ENCODE data around the gene ALKBH5. TPM values are rescaled to one million over a fixed set of nuclear protein-coding genes. Genes with fewer than 3 reads are reported as not detected.

The ALKBH5 gene
- total and polyA plus RNA-seq, 7 experiments from 2014 or later = 97.4 to 154 (median 116) TPM

GRCh38 chr17:18246880-18247612 is 63.4 kb downstream of the ALKBH5 start:
- Mint-ChIP-seq H3K27ac (no peak overlapping the region), H3K4me1 (peaks cover 0 to 8% (median 4%) of the 10 kb centered on the region in 7 donors), H3K9me3 (peaks cover 0 to 3% (median 0%) of the 10 kb centered on the region in 11 donors), H3K4me3 (no peak overlapping the region), H3K27me3 (no peaks in the 10 kb centered on the region), H3K36me3 (peaks cover 5 to 21% (median 9%) of the 10 kb centered on the region in 5 donors)
- Histone ChIP-seq H3K4me3 (ENCODE audit: low read length) (no peak overlapping the region), H3K27me3 (ENCODE audit: control insufficient read depth in 2 of 2, insufficient read depth in 2 of 2, low read length in 2 of 2) (no peaks in the 10 kb centered on the region), H3K9me3 (ENCODE audit: control insufficient read depth in 2 of 3, low read length in 3 of 3) (no peaks in the 10 kb centered on the region), H3K36me3 (ENCODE audit: control insufficient read depth in 2 of 3, insufficient read depth in 3 of 3, low read length in 3 of 3) (peaks cover 0 to 86% (median 17%) of the 10 kb centered on the region in 3 experiments), H3K4me1 (ENCODE audit: control insufficient read depth in 2 of 2, insufficient read depth in 2 of 2, low read length in 2 of 2) (no peaks in the 10 kb centered on the region), H3K27ac (ENCODE audit: low read depth, low read length) (no peak overlapping the region)
- intact Hi-C loops (cut with micrococcal nuclease) = no loop called here
- ATAC-seq = peak; percentile 52
- CTCF ChIA-PET = interaction anchor here (0.5 kb wide), 1 partner anchor 22 kb away, joined by 5 read pairs; no protein-coding TSS in a partner anchor
- POLR2A ChIA-PET = no interaction called here
- DNase-seq = peak in 1 of 9 donors; percentile 49

- no peaks in the 10 kb centered on the region for H3K27me3 ChIP-seq (ENCODE audit: control insufficient read depth in 2 of 2, insufficient read depth in 2 of 2, low read length in 2 of 2)
- H3K4me1 ChIP-seq (ENCODE audit: control insufficient read depth in 2 of 2, insufficient read depth in 2 of 2, low read length in 2 of 2) = no peaks in the 10 kb centered on the region
- Mint-ChIP-seq H3K4me1 (peaks cover 0 to 8% (median 4%) of the 10 kb centered on the region in 7 donors), H3K4me3 (no peak overlapping the region), H3K9me3 (peaks cover 0 to 3% (median 0%) of the 10 kb centered on the region in 11 donors), H3K27ac (no peak overlapping the region), H3K36me3 (peaks cover 5 to 21% (median 9%) of the 10 kb centered on the region in 5 donors), H3K27me3 (no peaks in the 10 kb centered on the region)
- no peak for ATAC-seq
- H3K9me3 ChIP-seq (ENCODE audit: control insufficient read depth in 2 of 3, low read length in 3 of 3) = no peaks in the 10 kb centered on the region
- no peak overlapping the region for H3K4me3 ChIP-seq (ENCODE audit: low read length)
- intact Hi-C loops (cut with micrococcal nuclease) = loop anchor here in 1 of 2 donors (1.0 to 2.0 kb wide), 2 partner anchors 11 to 67 kb away; partner anchors contain the start of genes FLII, SMCR8 and TOP3A
- DNase-seq = no peak
- CTCF ChIA-PET = no interaction called here
- no peak overlapping the region for H3K27ac ChIP-seq (ENCODE audit: low read depth, low read length)
- POLR2A ChIA-PET = no interaction called here
- H3K36me3 ChIP-seq (ENCODE audit: control insufficient read depth in 2 of 3, insufficient read depth in 3 of 3, low read length in 3 of 3) = peaks cover 0 to 86% (median 17%) of the 10 kb centered on the region in 3 experiments
Observed at GRCh38 chr17:18247613-18248001, 64.0 kb downstream of the ALKBH5 start.

GRCh38 chr17:18248300-18248731 is 64.7 kb downstream of the ALKBH5 start:
- H3K4me3 Mint-ChIP-seq = no peak overlapping the region
- POLR2A ChIA-PET = no interaction called here
- H3K4me1 ChIP-seq (ENCODE audit: control insufficient read depth in 2 of 2, insufficient read depth in 2 of 2, low read length in 2 of 2) = no peaks in the 10 kb centered on the region
- H3K27me3 Mint-ChIP-seq = no peaks in the 10 kb centered on the region
- no peaks in the 10 kb centered on the region for H3K27me3 ChIP-seq (ENCODE audit: control insufficient read depth in 2 of 2, insufficient read depth in 2 of 2, low read length in 2 of 2)
- no peak overlapping the region for H3K27ac ChIP-seq (ENCODE audit: low read depth, low read length)
- intact Hi-C loops (cut with micrococcal nuclease) = loop anchor here in 1 of 2 donors (1.0 to 2.0 kb wide), 2 partner anchors 10 to 66 kb away; partner anchors contain the start of genes FLII, SMCR8 and TOP3A
- H3K9me3 Mint-ChIP-seq = peaks cover 0 to 3% (median 0%) of the 10 kb centered on the region in 11 donors
- H3K36me3 ChIP-seq (ENCODE audit: control insufficient read depth in 2 of 3, insufficient read depth in 3 of 3, low read length in 3 of 3) = peaks cover 0 to 90% (median 20%) of the 10 kb centered on the region in 3 experiments
- H3K36me3 Mint-ChIP-seq = peaks cover 5 to 25% (median 9%) of the 10 kb centered on the region in 5 donors
- ATAC-seq = peak; percentile 84
- no peaks in the 10 kb centered on the region for H3K9me3 ChIP-seq (ENCODE audit: control insufficient read depth in 2 of 3, low read length in 3 of 3)
- H3K27ac Mint-ChIP-seq = peak overlapping the region in 7 of 9 donors; percentile 14 to 88 (median 62)
- CTCF ChIA-PET = interaction anchor here (0.7 to 1.0 kb wide), 2 partner anchors 8 to 14 kb away, joined by 4 read pairs; no protein-coding TSS in a partner anchor
- peak; percentile 47 to 75 (median 64) for DNase-seq
- no peak overlapping the region for H3K4me3 ChIP-seq (ENCODE audit: low read length)
- peaks cover 0 to 8% (median 4%) of the 10 kb centered on the region in 7 donors for H3K4me1 Mint-ChIP-seq

- H3K27me3 ChIP-seq (ENCODE audit: control insufficient read depth in 2 of 2, insufficient read depth in 2 of 2, low read length in 2 of 2) = no peaks in the 10 kb centered on the region
- Mint-ChIP-seq H3K36me3 (peaks cover 5 to 29% (median 9%) of the 10 kb centered on the region in 5 donors), H3K4me1 (peaks cover 0 to 8% (median 4%) of the 10 kb centered on the region in 7 donors), H3K9me3 (peaks cover 0 to 3% (median 0%) of the 10 kb centered on the region in 11 donors), H3K27ac (peak overlapping the region in 3 of 9 donors; percentile 31 to 74 (median 51)), H3K27me3 (no peaks in the 10 kb centered on the region), H3K4me3 (no peak overlapping the region)
- no peaks in the 10 kb centered on the region for H3K4me1 ChIP-seq (ENCODE audit: control insufficient read depth in 2 of 2, insufficient read depth in 2 of 2, low read length in 2 of 2)
- H3K4me3 ChIP-seq (ENCODE audit: low read length) = no peak overlapping the region
- intact Hi-C loops (cut with micrococcal nuclease) = loop anchor here in 1 of 2 donors (1.0 to 2.0 kb wide), 2 partner anchors 9 to 66 kb away; partner anchors contain the start of genes FLII, SMCR8 and TOP3A
- H3K9me3 ChIP-seq (ENCODE audit: control insufficient read depth in 2 of 3, low read length in 3 of 3) = no peaks in the 10 kb centered on the region
- ChIA-PET CTCF (interaction anchor here (0.6 to 1.0 kb wide), 4 partner anchors 8 to 621 kb away, joined by 3 to 4 read pairs (median 4); no protein-coding TSS in a partner anchor), POLR2A (interaction anchor here (0.7 kb wide), 1 partner anchor 355 kb away, joined by 3 read pairs; no protein-coding TSS in a partner anchor)
- peaks cover 0 to 91% (median 23%) of the 10 kb centered on the region in 3 experiments for H3K36me3 ChIP-seq (ENCODE audit: control insufficient read depth in 2 of 3, insufficient read depth in 3 of 3, low read length in 3 of 3)
- no peak overlapping the region for H3K27ac ChIP-seq (ENCODE audit: low read depth, low read length)
- DNase-seq = no peak
- ATAC-seq = no peak
Observed at GRCh38 chr17:18248811-18249210, 65.2 kb downstream of the ALKBH5 start.

- peaks cover 5 to 28% (median 9%) of the 10 kb centered on the region in 5 donors for H3K36me3 Mint-ChIP-seq
Observed at GRCh38 chr17:18250259-18250658, 66.6 kb downstream of the ALKBH5 start.

GRCh38 chr17:18250708-18251107 is 67.1 kb downstream of the ALKBH5 start:
- H3K4me1 ChIP-seq (ENCODE audit: control insufficient read depth in 2 of 2, insufficient read depth in 2 of 2, low read length in 2 of 2) = peaks cover 0 to under 1% of the 10 kb centered on the region in 2 donors
- peak overlapping the region in 1 of 9 donors; percentile 25 for H3K27ac Mint-ChIP-seq
- ChIA-PET POLR2A (interaction anchor here (0.9 kb wide), 1 partner anchor 26 kb away, joined by 3 read pairs; no protein-coding TSS in a partner anchor), CTCF (no interaction called here)
- H3K4me3 Mint-ChIP-seq = no peak overlapping the region
- peaks cover 5 to 23% (median 9%) of the 10 kb centered on the region in 5 donors for H3K36me3 Mint-ChIP-seq
- H3K27ac ChIP-seq (ENCODE audit: low read depth, low read length) = no peak overlapping the region
- H3K27me3 ChIP-seq (ENCODE audit: control insufficient read depth in 2 of 2, insufficient read depth in 2 of 2, low read length in 2 of 2) = no peaks in the 10 kb centered on the region
- H3K4me3 ChIP-seq (ENCODE audit: low read length) = no peak overlapping the region
- peaks cover 2 to 93% (median 16%) of the 10 kb centered on the region in 3 experiments for H3K36me3 ChIP-seq (ENCODE audit: control insufficient read depth in 2 of 3, insufficient read depth in 3 of 3, low read length in 3 of 3)
- H3K27me3 Mint-ChIP-seq = no peaks in the 10 kb centered on the region
- ATAC-seq (no peak), DNase-seq (no peak)
- no peaks in the 10 kb centered on the region for H3K9me3 ChIP-seq (ENCODE audit: control insufficient read depth in 2 of 3, low read length in 3 of 3)
- H3K9me3 Mint-ChIP-seq = no peaks in the 10 kb centered on the region
- intact Hi-C loops (cut with micrococcal nuclease) = no loop called here
- peaks cover 3 to 10% (median 8%) of the 10 kb centered on the region in 7 donors for H3K4me1 Mint-ChIP-seq

More at GRCh38 chr17:18250259-18250658, 66.6 kb downstream of the ALKBH5 start:
- Histone ChIP-seq H3K27ac (ENCODE audit: low read depth, low read length) (no peak overlapping the region), H3K4me3 (ENCODE audit: low read length) (no peak overlapping the region), H3K27me3 (ENCODE audit: control insufficient read depth in 2 of 2, insufficient read depth in 2 of 2, low read length in 2 of 2) (no peaks in the 10 kb centered on the region), H3K4me1 (ENCODE audit: control insufficient read depth in 2 of 2, insufficient read depth in 2 of 2, low read length in 2 of 2) (no peaks in the 10 kb centered on the region), H3K9me3 (ENCODE audit: control insufficient read depth in 2 of 3, low read length in 3 of 3) (no peaks in the 10 kb centered on the region), H3K36me3 (ENCODE audit: control insufficient read depth in 2 of 3, insufficient read depth in 3 of 3, low read length in 3 of 3) (peaks cover 0 to 93% (median 20%) of the 10 kb centered on the region in 3 experiments)
- Mint-ChIP-seq H3K4me3 (no peak overlapping the region), H3K27ac (peak overlapping the region in 3 of 9 donors; percentile 25 to 72 (median 40)), H3K9me3 (peaks cover 0 to 3% (median 0%) of the 10 kb centered on the region in 11 donors), H3K4me1 (peaks cover under 1 to 8% (median 5%) of the 10 kb centered on the region in 7 donors), H3K27me3 (no peaks in the 10 kb centered on the region)
- ChIA-PET CTCF (no interaction called here), POLR2A (interaction anchor here (0.9 kb wide), 1 partner anchor 25 kb away, joined by 3 read pairs; no protein-coding TSS in a partner anchor)
- DNase-seq = no peak
- intact Hi-C loops (cut with micrococcal nuclease) = no loop called here
- no peak for ATAC-seq

Data from naive thymus-derived CD4-positive, alpha-beta T cell (primary cell).